ENCODE measurements around the gene DCST2.

The DCST2 gene

GRCh38 chr1:154973344-154974101, 60.1 kb downstream of the DCST2 start:
- peak; percentile 100 for DNase-seq

- no peak for DNase-seq
These were observed 60.9 kb downstream of the DCST2 start for GRCh38 chr1:154972517-154973343.

GRCh38 chr1:154972213-154972516, 61.4 kb downstream of the DCST2 start:
- DNase-seq = no peak

GRCh38 chr1:154971341-154971998, 62.1 kb downstream of the DCST2 start:
- no peak for DNase-seq

- DNase-seq = peak; percentile 95
These were observed 62.8 kb downstream of the DCST2 start, which contains the start of gene SHC1 for GRCh38 chr1:154970631-154971340. Gene SHC1, minus strand, starts transcription at chr1:154970747. Its CDS starts 221 bp downstream, at chr1:154970526.

- no peak for DNase-seq
These were observed 63.6 kb downstream of the DCST2 start for GRCh38 chr1:154969860-154970452.

- DNase-seq = no peak
These were observed 64.3 kb downstream of the DCST2 start for GRCh38 chr1:154969246-154969645.

GRCh38 chr1:154968731-154969130, 64.8 kb downstream of the DCST2 start:
- no peak for DNase-seq
